Naive thymus-derived CD4-positive, alpha-beta T cell (primary cell): ENCODE results near the gene ITGB3BP. TPM values are rescaled to one million over a fixed set of nuclear protein-coding genes. Genes with fewer than 3 reads are reported as not detected.
"Not testable (repeated sequence)": the region's sequence is repeated elsewhere in the genome, so short reads cannot be mapped to it uniquely, and the experiment has no call there.

Source experiments
- ATAC-seq: fragments of 150-1000 bp; cut with Tn5 transposase; 2 replicates; pipeline ENCODE4 v1.10.0; 2021; ENCODE audit warnings: mild to moderate bottlenecking, moderate library complexity
- CTCF ChIA-PET: fragments of 350-600 bp; sonication (Branson Sonifier 250); formaldehyde crosslinking; loops from one replicate; lab custom pipeline; 2021; ENCODE audit warnings: antibody characterized with exemption; lab: Charles Lee
- POLR2A ChIA-PET: fragments of 350-600 bp; sonication (Branson Sonifier 250); formaldehyde crosslinking; loops from one replicate; lab custom pipeline; 2021; ENCODE audit warnings: antibody characterized with exemption, inconsistent platforms; lab: Charles Lee
- DNase-seq, 9 donors: peaks; one replicate each; pipeline versions ENCODE4 v3.0.0 to v3.0.0-alpha.2; 2020 to 2022; ENCODE audit warnings: mixed read lengths in 1 of 9
- H3K27ac ChIP-seq: one replicate; pipeline ENCODE4 v1.7.0; 2013; ENCODE audit warnings: mild to moderate bottlenecking, low read depth, low read length, moderate library complexity
- H3K27me3 ChIP-seq, 2 donors: one replicate each; pipeline ENCODE4 v1.7.0; 2013; ENCODE audit warnings: low read length in 2 of 2, mild to moderate bottlenecking in 2 of 2, moderate library complexity in 2 of 2; ENCODE audit not compliant: control insufficient read depth in 2 of 2, insufficient read depth in 2 of 2
- H3K36me3 ChIP-seq, 3 experiments: 1 replicate in 2 of 3; 2 replicates in 1 of 3; pipeline ENCODE4 v1.7.0; 2013; ENCODE audit warnings: low read length in 3 of 3, mild to moderate bottlenecking in 3 of 3, moderate library complexity in 1 of 3; ENCODE audit not compliant: insufficient read depth in 3 of 3, control insufficient read depth in 2 of 3
- H3K4me1 ChIP-seq, 2 donors: one replicate each; pipeline ENCODE4 v1.7.0; 2013; ENCODE audit warnings: low read length in 2 of 2, mild to moderate bottlenecking in 2 of 2, moderate library complexity in 1 of 2; ENCODE audit not compliant: control insufficient read depth in 2 of 2, insufficient read depth in 2 of 2
- H3K4me3 ChIP-seq: 2 replicates; pipeline ENCODE4 v1.7.0; 2013; ENCODE audit warnings: mild to moderate bottlenecking, low read length
- H3K9me3 ChIP-seq, 3 experiments: 1 replicate in 2 of 3; 2 replicates in 1 of 3; pipeline ENCODE4 v1.7.0; 2013; ENCODE audit warnings: low read length in 3 of 3; ENCODE audit not compliant: control insufficient read depth in 2 of 3
- H3K27ac Mint-ChIP-seq, 9 donors: one replicate each; pipeline ENCODE4 v1.8.0; 2020 to 2022; ENCODE audit warnings: mixed read lengths in 9 of 9, mild to moderate bottlenecking in 8 of 9, moderate library complexity in 5 of 9, inconsistent platforms in 2 of 9
- H3K27me3 Mint-ChIP-seq, 5 donors: one replicate each; pipeline ENCODE4 v1.8.0; 2021 to 2022; ENCODE audit warnings: mixed read lengths in 5 of 5, mild to moderate bottlenecking in 1 of 5
- H3K36me3 Mint-ChIP-seq, 5 donors: one replicate each; pipeline ENCODE4 v1.8.0; 2020 to 2022; ENCODE audit warnings: mixed read lengths in 5 of 5, mild to moderate bottlenecking in 3 of 5, inconsistent platforms in 1 of 5
- H3K4me1 Mint-ChIP-seq, 7 donors: one replicate each; pipeline ENCODE4 v1.8.0; 2020 to 2022; ENCODE audit warnings: mixed read lengths in 7 of 7, mild to moderate bottlenecking in 3 of 7, inconsistent platforms in 1 of 7
- H3K4me3 Mint-ChIP-seq, 10 donors: one replicate each; pipeline ENCODE4 v1.8.0; 2020 to 2022; ENCODE audit warnings: mild to moderate bottlenecking in 10 of 10, mixed read lengths in 10 of 10, moderate library complexity in 6 of 10, inconsistent platforms in 2 of 10
- H3K9me3 Mint-ChIP-seq, 11 donors: one replicate each; pipeline ENCODE4 v1.8.0; 2020 to 2022; ENCODE audit warnings: mixed read lengths in 11 of 11, mild to moderate bottlenecking in 4 of 11, inconsistent platforms in 1 of 11, moderate library complexity in 1 of 11
- intact Hi-C, 2 donors: fragments of 100-400 bp; cut with micrococcal nuclease; formaldehyde crosslinking; loops; one replicate each; pipeline ENCODE4 v1.15.1; 2023
- polyA plus RNA-seq, 2 donors: library from polyadenylated mRNA; unstranded; fragments of 300-500 nt; fragmentation: Illumina TruSeq; gene quantifications; one replicate each; pipeline ENCODE4 v1.2.3, GENCODE V29; 2021
- total RNA-seq, 6 experiments: library from RNA in 5 of 6; stranded (reverse) in 5 of 6; gene quantifications; 1 replicate in 5 of 6; 2 replicates in 1 of 6; pipeline ENCODE4 v1.2.3 and lab custom pipeline; 2021 to 2026

The ITGB3BP gene
- 10 to 100 TPM; 16.5 to 52.6 (median 32.9) TPM for total RNA-seq
- polyA plus RNA-seq = 10 to 100 TPM; 19.6 to 24.6 TPM
- total RNA-seq (lab: John Stamatoyannopoulos, UW) = 11.0 reads per million, percentile 38 among the genes with 10 or more reads in this experiment

- Histone ChIP-seq H3K36me3 (no peaks in the 10 kb centered on the region), H3K9me3 (no peaks in the 10 kb centered on the region), H3K27ac (peak within 1 kb of the TSS; percentile 78), H3K4me1 (peaks cover 7 to 13% of the 10 kb centered on the region in 2 donors), H3K27me3 (no peaks in the 10 kb centered on the region), H3K4me3 (peak within 1 kb of the TSS; percentile 83)
- peaks cover 12 to 47% (median 36%) of the 10 kb centered on the region in 7 donors for H3K4me1 Mint-ChIP-seq
- peaks cover 0 to 4% (median 0%) of the 10 kb centered on the region in 5 donors for H3K36me3 Mint-ChIP-seq
- DNase-seq = peak; percentile 73 to 86 (median 82)
- H3K27me3 Mint-ChIP-seq = peaks cover 0 to 2% (median 0%) of the 10 kb centered on the region in 5 donors
- peak within 1 kb of the TSS; percentile 82 to 100 (median 98) for H3K4me3 Mint-ChIP-seq
- no peaks in the 10 kb centered on the region for H3K9me3 Mint-ChIP-seq
- intact Hi-C loops = loop anchor here (1.0 to 10.0 kb wide), 13 partner anchors 70 to 1899 kb away; partner anchors contain the start of genes ALG6 (in 2 of the 2), PGM1 (in 2 of the 2), ATG4C (in 1 of the 2) and FOXD3 (in 1 of the 2)
- ChIA-PET CTCF (interaction anchor here (0.6 kb wide), 1 partner anchor 941 kb away, joined by 3 read pairs; no protein-coding TSS in a partner anchor), POLR2A (interaction anchor here (0.7 to 1.9 kb wide), 2 partner anchors 16 to 1088 kb away, joined by 3 to 4 read pairs; no protein-coding TSS in a partner anchor)
- ATAC-seq = peak; percentile 92
- peak within 1 kb of the TSS; percentile 93 to 99 (median 97) for H3K27ac Mint-ChIP-seq
Measured at GRCh38 chr1:63522891-63523728, at the start of gene ITGB3BP, which contains the start of gene EFCAB7. Gene ITGB3BP (minus strand): TSS chr1:63523225. CDS start chr1:63523133, 92 bp downstream. Gene EFCAB7 (plus strand): TSS chr1:63523525. CDS start chr1:63525573, 2,048 bp downstream.

- H3K4me3 ChIP-seq, DNase-seq, H3K4me1 ChIP-seq, H3K27ac ChIP-seq, H3K36me3 Mint-ChIP-seq, H3K9me3 Mint-ChIP-seq, CTCF ChIA-PET, ATAC-seq, H3K27me3 Mint-ChIP-seq, POLR2A ChIA-PET, H3K27ac Mint-ChIP-seq, intact Hi-C loops, H3K9me3 ChIP-seq, H3K36me3 ChIP-seq, H3K4me3 Mint-ChIP-seq, H3K27me3 ChIP-seq, H3K4me1 Mint-ChIP-seq: not testable (repeated sequence)
Measured at GRCh38 chr1:63572686-63573085, 49.7 kb upstream of the ITGB3BP start.

- Mint-ChIP-seq H3K27me3 (no peaks in the 10 kb centered on the region), H3K36me3 (peaks cover 3 to 13% (median 10%) of the 10 kb centered on the region in 5 donors), H3K4me1 (no peaks in the 10 kb centered on the region), H3K9me3 (no peaks in the 10 kb centered on the region), H3K4me3 (no peak overlapping the region), H3K27ac (no peak overlapping the region)
- CTCF ChIA-PET = no interaction called here
- Histone ChIP-seq H3K9me3 (no peaks in the 10 kb centered on the region), H3K27me3 (no peaks in the 10 kb centered on the region), H3K36me3 (no peaks in the 10 kb centered on the region), H3K27ac (no peak overlapping the region), H3K4me1 (no peaks in the 10 kb centered on the region), H3K4me3 (no peak overlapping the region)
- DNase-seq = no peak
- POLR2A ChIA-PET = no interaction called here
- ATAC-seq = no peak
- intact Hi-C loops = no loop called here
Measured at GRCh38 chr1:63569640-63570316, 46.8 kb upstream of the ITGB3BP start.

- no peaks in the 10 kb centered on the region for H3K9me3 ChIP-seq
- Mint-ChIP-seq H3K9me3 (no peaks in the 10 kb centered on the region), H3K27ac (peak overlapping the region in 1 of 9 donors; percentile 47), H3K27me3 (no peaks in the 10 kb centered on the region), H3K36me3 (peaks cover 3 to 20% (median 14%) of the 10 kb centered on the region in 5 donors), H3K4me1 (no peaks in the 10 kb centered on the region), H3K4me3 (no peak overlapping the region)
- no peak overlapping the region for H3K27ac ChIP-seq
- ATAC-seq (no peak), DNase-seq (no peak)
- intact Hi-C loops = no loop called here
- H3K4me3 ChIP-seq = no peak overlapping the region
- H3K27me3 ChIP-seq = no peaks in the 10 kb centered on the region
- CTCF ChIA-PET = no interaction called here
- POLR2A ChIA-PET = interaction anchor here (0.8 kb wide), 1 partner anchor 15 kb away, joined by 3 read pairs; no protein-coding TSS in a partner anchor
- no peaks in the 10 kb centered on the region for H3K36me3 ChIP-seq
- H3K4me1 ChIP-seq = no peaks in the 10 kb centered on the region
Measured at GRCh38 chr1:63569068-63569467, 46.0 kb upstream of the ITGB3BP start.

- intact Hi-C loops = no loop called here
- Histone ChIP-seq H3K4me3 (no peak overlapping the region), H3K36me3 (no peaks in the 10 kb centered on the region), H3K27me3 (no peaks in the 10 kb centered on the region), H3K27ac (no peak overlapping the region), H3K9me3 (no peaks in the 10 kb centered on the region), H3K4me1 (no peaks in the 10 kb centered on the region)
- no peak for DNase-seq
- H3K36me3 Mint-ChIP-seq = peaks cover 3 to 31% (median 19%) of the 10 kb centered on the region in 5 donors
- ChIA-PET CTCF (no interaction called here), POLR2A (no interaction called here)
- no peak overlapping the region for H3K27ac Mint-ChIP-seq
- H3K4me1 Mint-ChIP-seq = peaks cover 0 to 4% (median 0%) of the 10 kb centered on the region in 7 donors
- no peaks in the 10 kb centered on the region for H3K27me3 Mint-ChIP-seq
- H3K9me3 Mint-ChIP-seq = no peaks in the 10 kb centered on the region
- no peak for ATAC-seq
- no peak overlapping the region for H3K4me3 Mint-ChIP-seq
Measured at GRCh38 chr1:63563745-63564144, 40.7 kb upstream of the ITGB3BP start.

GRCh38 chr1:63559357-63559756 is 36.3 kb upstream of the ITGB3BP start:
- ChIA-PET POLR2A (no interaction called here), CTCF (no interaction called here)
- no peak overlapping the region for H3K27ac Mint-ChIP-seq

More at GRCh38 chr1:63559357-63559756, 36.3 kb upstream of the ITGB3BP start:
- H3K36me3 Mint-ChIP-seq = peaks cover 0 to 17% (median 10%) of the 10 kb centered on the region in 5 donors
- no peaks in the 10 kb centered on the region for H3K27me3 ChIP-seq
- DNase-seq (no peak), ATAC-seq (no peak)
- intact Hi-C loops = no loop called here
- H3K27ac ChIP-seq = no peak overlapping the region
- H3K27me3 Mint-ChIP-seq = no peaks in the 10 kb centered on the region
- no peak overlapping the region for H3K4me3 Mint-ChIP-seq
- H3K9me3 Mint-ChIP-seq = no peaks in the 10 kb centered on the region
- no peak overlapping the region for H3K4me3 ChIP-seq
- peaks cover 0 to 4% (median 0%) of the 10 kb centered on the region in 7 donors for H3K4me1 Mint-ChIP-seq
- H3K36me3 ChIP-seq = no peaks in the 10 kb centered on the region
- no peaks in the 10 kb centered on the region for H3K4me1 ChIP-seq
- no peaks in the 10 kb centered on the region for H3K9me3 ChIP-seq
